ENCODE data around the gene TAF13.
A peak's percentile ranks its signal among the peaks of the same experiment; 100 is the strongest.

TAF13 gene

GRCh38 chr1:109075531-109076490, at the start of gene TAF13:
Gene TAF13 (minus strand): TSS chr1:109076003. CDS start chr1:109075947, 56 bp downstream.
- peak; percentile 85 for DNase-seq (ENCODE audit: low spot score)

GRCh38 chr1:109120356-109120755, 44.6 kb upstream of the TAF13 start:
- no peak for DNase-seq (ENCODE audit: low spot score)

DNA sequence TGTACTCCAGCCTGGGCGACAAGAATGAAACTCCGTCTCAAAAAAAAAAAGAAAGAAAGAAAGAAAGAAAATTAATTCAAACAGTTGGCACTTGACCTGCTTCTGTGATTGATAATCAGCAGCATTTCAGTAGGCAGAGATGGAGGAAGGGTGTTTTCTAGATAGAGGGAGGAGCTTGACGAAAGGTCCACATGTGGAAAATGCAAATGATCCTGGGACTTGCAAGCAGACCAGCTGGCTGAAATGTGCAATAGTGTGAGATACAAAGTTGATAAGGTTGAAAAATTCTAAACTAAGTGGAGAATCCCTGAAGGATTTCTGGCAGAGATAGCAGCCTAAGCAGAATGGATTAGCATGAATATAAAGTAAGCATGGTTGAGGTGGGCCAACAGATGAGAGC, 42.3 kb upstream of the TAF13 start:
- DNase-seq (ENCODE audit: low spot score), result no peak

GRCh38 chr1:109116286-109116685, 40.5 kb upstream of the TAF13 start:
- DNase-seq (ENCODE audit: low spot score), result no peak

DNA sequence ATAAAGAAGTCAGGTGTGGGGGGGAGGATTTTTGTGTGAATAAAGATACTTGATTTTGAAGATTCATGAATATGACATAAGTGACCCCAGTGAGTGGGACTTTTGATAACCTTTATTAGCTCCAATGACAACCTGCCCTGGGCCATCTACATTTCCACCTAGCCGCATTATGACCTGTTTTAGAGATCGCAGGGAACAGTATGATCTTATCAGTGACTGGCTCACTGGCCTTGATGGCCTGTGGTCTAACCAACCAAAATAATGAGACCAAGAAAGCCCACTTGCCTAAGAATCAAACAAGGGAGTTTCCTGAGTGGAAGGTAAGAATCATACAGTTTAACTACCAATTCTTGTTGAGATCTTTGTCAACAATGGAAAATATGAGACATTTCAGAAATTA, 39.9 kb upstream of the TAF13 start:
- no peak for DNase-seq (ENCODE audit: low spot score)

- no peak for DNase-seq (ENCODE audit: low spot score)
These were observed 38.5 kb upstream of the TAF13 start for GRCh38 chr1:109114342-109114674.

DNA sequence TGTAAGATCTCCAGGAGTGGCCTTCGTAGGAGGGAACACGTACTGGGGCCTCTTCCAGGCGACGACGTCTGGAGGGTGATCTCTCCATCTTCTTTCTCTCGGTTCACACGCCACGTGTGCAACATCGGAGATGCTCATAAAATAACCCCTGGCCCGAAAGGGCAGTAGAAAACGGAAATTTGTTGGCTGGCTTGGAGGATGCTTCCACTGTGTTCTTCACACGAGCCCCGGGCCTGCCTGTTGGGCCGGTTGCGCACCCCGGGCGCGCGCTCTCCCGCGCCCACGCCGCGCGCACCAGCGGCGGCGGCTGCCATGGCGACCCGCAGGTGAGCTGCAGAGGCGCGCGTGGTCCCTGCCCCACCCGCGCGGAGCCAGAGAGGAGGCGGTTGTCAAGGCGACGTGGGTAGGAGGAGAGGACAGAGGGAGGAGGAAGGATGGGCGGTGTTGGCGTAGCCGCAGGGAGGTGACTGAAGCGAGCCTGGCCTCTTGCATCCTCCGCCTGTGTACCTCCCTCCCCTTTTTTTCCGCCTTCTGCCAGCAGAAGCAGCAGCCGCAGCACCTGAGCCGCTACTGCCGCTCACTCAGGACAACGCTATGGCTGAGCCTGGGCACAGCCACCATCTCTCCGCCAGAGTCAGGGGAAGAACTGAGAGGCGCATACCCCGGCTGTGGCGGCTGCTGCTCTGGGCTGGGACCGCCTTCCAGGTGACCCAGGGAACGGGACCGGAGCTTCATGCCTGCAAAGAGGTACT, 38.0 kb upstream of the TAF13 start, which contains the start of gene ELAPOR1:
Gene ELAPOR1 (plus strand): TSS at position 526 of the 752 bp plus-strand sequence. CDS start 69 bp downstream, at position 595.
- DNase-seq (ENCODE audit: low spot score), result peak; percentile 95

DNA sequence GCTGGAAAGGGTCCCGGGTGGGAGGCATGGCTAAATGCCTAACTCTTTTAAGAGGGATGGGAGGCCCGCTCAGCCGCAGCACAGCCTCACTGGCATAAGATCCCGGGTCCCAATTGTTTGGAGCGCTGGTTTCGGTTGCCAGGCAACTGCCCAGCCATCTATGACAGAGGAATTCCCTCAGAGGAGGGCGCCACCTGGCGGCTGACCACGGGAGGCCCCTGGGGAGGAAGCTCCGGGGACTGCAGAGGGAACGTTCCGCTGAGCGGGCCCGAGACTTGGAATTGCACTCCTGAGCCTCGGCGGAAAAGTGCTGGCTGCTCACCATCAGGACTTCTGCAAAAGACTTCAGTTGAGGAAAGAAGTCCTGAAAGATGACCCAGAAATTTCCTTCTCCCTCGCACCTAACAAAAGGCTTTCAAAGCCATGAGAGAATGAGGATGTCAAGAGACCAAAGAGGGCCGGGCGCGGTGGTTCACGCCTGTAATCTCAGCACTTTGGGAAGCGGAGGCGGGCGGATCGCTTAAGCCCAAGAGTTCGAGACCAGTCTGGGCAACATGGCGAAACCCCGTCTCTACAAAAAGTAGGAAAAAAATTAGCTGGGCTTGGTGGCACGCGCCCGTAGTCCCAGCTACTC, 37.0 kb upstream of the TAF13 start:
- peak; percentile 93 for DNase-seq (ENCODE audit: low spot score)

DNA sequence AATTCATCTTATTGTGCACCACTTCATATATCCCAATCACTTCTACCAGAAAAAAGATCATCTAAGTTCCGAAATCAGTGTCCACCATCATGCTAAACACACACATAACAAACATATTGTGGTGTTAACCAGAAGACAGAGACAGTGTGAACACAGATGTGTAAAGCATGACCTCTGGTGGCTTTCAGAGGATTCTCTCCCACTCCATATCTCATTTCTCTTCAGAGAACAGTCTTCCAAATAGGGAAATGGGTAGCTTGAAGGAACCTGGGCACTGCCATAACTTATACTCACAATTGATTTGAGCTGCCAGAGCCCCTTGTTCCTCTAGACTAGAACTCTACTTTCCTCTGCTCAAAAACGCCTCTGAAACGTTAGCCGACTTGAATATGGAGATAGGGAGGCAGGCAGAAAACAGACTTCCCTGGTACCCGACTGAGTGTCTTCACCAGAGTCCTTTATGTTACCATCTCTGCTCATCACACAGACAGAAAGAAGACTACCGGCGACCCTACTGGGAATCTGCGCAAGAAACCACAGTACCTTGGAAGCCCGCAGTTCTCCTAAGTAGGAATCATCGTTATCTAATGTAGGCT, 36.4 kb upstream of the TAF13 start:
- DNase-seq (ENCODE audit: low spot score), result peak; percentile 41

- DNase-seq (ENCODE audit: low spot score), result no peak
These were observed 35.7 kb upstream of the TAF13 start for GRCh38 chr1:109111386-109112055.

- no peak for DNase-seq (ENCODE audit: low spot score)
These were observed 34.1 kb upstream of the TAF13 start for GRCh38 chr1:109109906-109110305.

- no peak for DNase-seq (ENCODE audit: low spot score)
These were observed 32.0 kb upstream of the TAF13 start for GRCh38 chr1:109107785-109108184.

DNA sequence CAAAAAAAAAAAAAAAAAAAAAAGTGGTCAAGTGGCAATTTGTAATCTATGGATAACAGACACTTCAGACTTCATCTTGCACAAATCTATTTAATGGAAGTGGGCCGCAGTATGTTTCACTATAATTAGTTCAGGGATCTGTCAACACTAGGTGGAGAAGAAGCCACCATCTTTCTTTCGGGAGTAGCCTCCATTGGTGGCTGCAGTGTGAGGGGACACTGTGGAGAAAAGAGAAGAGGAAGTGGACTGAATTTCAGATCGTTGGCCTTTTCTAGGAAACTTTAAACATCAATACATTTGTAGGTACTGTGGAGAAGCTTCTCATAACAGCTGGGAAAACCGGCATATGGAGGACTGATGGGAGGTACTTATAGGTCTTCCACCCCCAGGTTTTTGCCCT, 30.1 kb upstream of the TAF13 start:
- DNase-seq (ENCODE audit: low spot score), result no peak

GRCh38 chr1:109104364-109105151, 28.8 kb upstream of the TAF13 start:
- no peak for DNase-seq (ENCODE audit: low spot score)

DNA sequence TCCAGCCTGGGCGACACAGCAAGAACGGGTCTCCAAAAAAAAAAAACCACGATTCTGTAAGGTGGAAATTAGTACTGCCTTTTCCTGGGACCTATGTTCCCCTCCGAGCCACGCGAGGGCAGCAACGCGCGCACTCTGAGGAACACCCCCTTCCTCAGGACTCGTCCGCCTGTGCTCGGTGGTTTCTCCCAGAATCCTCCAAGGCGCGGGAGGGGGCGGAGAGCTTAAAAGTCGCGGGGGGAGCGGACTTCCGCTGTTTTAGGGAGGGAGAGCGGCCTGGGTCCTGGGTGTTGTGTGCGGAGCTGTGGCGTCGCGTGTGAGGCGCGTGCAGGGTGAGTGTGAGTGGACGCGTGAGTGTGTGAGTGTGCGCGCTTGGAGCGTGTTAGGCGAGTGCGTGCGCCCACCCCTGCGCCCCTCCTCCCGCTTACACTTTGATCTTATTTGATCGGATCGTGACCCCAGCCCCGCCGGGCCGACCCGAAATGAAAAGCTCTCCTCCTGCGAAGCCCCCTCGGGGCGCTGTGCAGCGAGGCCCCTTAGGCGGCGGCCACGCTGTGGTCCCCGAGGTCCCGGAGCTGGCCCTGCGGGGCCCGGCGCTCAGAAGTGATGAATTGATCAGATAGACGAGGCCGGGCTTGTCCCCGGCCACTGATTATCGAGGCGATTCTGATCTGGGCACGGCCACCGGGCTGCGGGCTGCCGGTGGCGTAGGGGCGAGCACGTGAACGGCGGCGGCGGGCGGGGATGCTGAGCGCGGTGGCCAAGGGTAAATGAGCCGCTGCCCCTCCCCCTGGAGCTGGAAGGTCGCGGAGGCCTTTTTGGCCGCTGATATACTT, 24.4 kb upstream of the TAF13 start:
- peak; percentile 98 for DNase-seq (ENCODE audit: low spot score)

- no peak for DNase-seq (ENCODE audit: low spot score)
These were observed 20.3 kb upstream of the TAF13 start for GRCh38 chr1:109096120-109096519.

DNA sequence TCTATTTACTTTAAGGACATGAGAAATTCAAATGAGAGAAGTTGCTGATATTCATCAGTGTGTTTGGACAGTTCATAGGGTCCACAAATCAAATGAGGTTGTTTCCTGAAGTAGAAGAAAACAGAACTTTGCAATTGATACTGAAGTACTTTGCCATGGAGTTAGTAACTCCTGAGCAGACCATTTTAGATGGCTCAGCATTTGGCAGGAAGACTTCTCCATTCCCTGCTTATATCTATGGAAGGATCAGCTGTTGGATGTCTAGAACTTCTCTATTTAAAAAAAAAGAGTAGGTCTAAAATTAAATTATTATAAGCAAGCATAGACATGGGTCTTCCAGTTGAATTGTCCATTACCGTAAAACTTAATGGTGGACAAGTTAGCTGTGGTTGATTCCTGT, 19.8 kb upstream of the TAF13 start:
- DNase-seq (ENCODE audit: low spot score), result no peak

- no peak for DNase-seq (ENCODE audit: low spot score)
These were observed 19.1 kb upstream of the TAF13 start for GRCh38 chr1:109094871-109095270.

GRCh38 chr1:109094377-109094803, 18.6 kb upstream of the TAF13 start:
- no peak for DNase-seq (ENCODE audit: low spot score)

DNA sequence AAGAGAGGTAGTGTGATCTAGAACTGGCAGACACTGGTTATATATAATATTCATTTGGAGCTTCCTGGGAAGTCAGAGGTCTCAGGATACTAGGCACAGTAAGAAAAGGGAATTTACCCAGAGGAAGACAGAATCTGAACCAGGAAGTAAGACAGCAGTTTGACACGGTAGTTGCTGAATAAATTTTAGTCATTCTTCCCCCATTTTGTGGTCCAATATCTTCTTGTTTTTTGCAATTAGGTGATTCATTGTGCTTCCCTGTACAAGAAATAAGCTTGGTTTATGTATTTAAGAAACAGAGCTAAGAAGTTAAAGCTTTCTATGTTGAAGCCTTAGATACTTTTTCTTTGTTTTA, 16.0 kb upstream of the TAF13 start:
- DNase-seq (ENCODE audit: low spot score), result peak; percentile 27

All from CD4-positive, alpha-beta T cell treated with Interleukin-2 at 100 ng/mL for 4 hours (primary cell).